Activated naive CD8-positive, alpha-beta T cell treated with anti-CD3 and anti-CD28 coated beads, Interleukin-2, amount 50 U/mL, for 24 hours (primary cell): ENCODE data around the gene FBRSL1.
A peak's percentile ranks its signal among the peaks of the same experiment; 100 is the strongest.

Experiments used
- ATAC-seq: fragments of 150-1000 bp; cut with Tn5 transposase; one replicate; pipeline ENCODE4 v1.10.0; 2021
- DNase-seq: peaks from one replicate; pipeline ENCODE4 v3.0.0; 2021
- H3K27ac Mint-ChIP-seq: one replicate; pipeline ENCODE4 v1.8.0; 2021; ENCODE audit warnings: mild to moderate bottlenecking, mixed read lengths
- H3K27me3 Mint-ChIP-seq: one replicate; pipeline ENCODE4 v1.8.0; 2021; ENCODE audit warnings: mixed read lengths
- H3K36me3 Mint-ChIP-seq: one replicate; pipeline ENCODE4 v1.8.0; 2021; ENCODE audit warnings: low read depth, mixed read lengths
- H3K4me1 Mint-ChIP-seq: one replicate; pipeline ENCODE4 v1.8.0; 2021; ENCODE audit warnings: mixed read lengths
- H3K4me3 Mint-ChIP-seq: one replicate; pipeline ENCODE4 v1.8.0; 2021; ENCODE audit warnings: mild to moderate bottlenecking, moderate library complexity, mixed read lengths
- H3K9me3 Mint-ChIP-seq: one replicate; pipeline ENCODE4 v1.8.0; 2021; ENCODE audit warnings: mixed read lengths

The FBRSL1 gene

GRCh38 chr12:132450418-132451171 is 39.4 kb upstream of the FBRSL1 start:
- H3K4me3 Mint-ChIP-seq = no peak overlapping the region
- H3K4me1 Mint-ChIP-seq = peaks cover 37% of the 10 kb centered on the region
- peak; percentile 17 for ATAC-seq
- no peak for DNase-seq
- H3K9me3 Mint-ChIP-seq = peaks cover 4% of the 10 kb centered on the region
- no peak overlapping the region for H3K27ac Mint-ChIP-seq
- no peaks in the 10 kb centered on the region for H3K27me3 Mint-ChIP-seq
- no peaks in the 10 kb centered on the region for H3K36me3 Mint-ChIP-seq

GRCh38 chr12:132451172-132451835 is 38.6 kb upstream of the FBRSL1 start:
- ATAC-seq (peak; percentile 57), DNase-seq (peak; percentile 44)
- Mint-ChIP-seq H3K4me1 (peaks cover 33% of the 10 kb centered on the region), H3K36me3 (no peaks in the 10 kb centered on the region), H3K4me3 (no peak overlapping the region), H3K27ac (no peak overlapping the region), H3K27me3 (no peaks in the 10 kb centered on the region), H3K9me3 (peaks cover 7% of the 10 kb centered on the region)

- no peak overlapping the region for H3K27ac Mint-ChIP-seq
- H3K9me3 Mint-ChIP-seq = peaks cover 7% of the 10 kb centered on the region
- DNase-seq (no peak), ATAC-seq (no peak)
- H3K36me3 Mint-ChIP-seq = no peaks in the 10 kb centered on the region
- peaks cover 32% of the 10 kb centered on the region for H3K4me1 Mint-ChIP-seq
- no peak overlapping the region for H3K4me3 Mint-ChIP-seq
- H3K27me3 Mint-ChIP-seq = no peaks in the 10 kb centered on the region
Observed at GRCh38 chr12:132451836-132452195, 38.1 kb upstream of the FBRSL1 start.

- no peak for DNase-seq
- Mint-ChIP-seq H3K27me3 (no peaks in the 10 kb centered on the region), H3K9me3 (peaks cover 7% of the 10 kb centered on the region), H3K4me1 (peaks cover 29% of the 10 kb centered on the region), H3K36me3 (no peaks in the 10 kb centered on the region), H3K4me3 (no peak overlapping the region), H3K27ac (no peak overlapping the region)
- ATAC-seq = no peak
Observed at GRCh38 chr12:132452596-132453350, 37.2 kb upstream of the FBRSL1 start.

- no peaks in the 10 kb centered on the region for H3K27me3 Mint-ChIP-seq
- no peak overlapping the region for H3K27ac Mint-ChIP-seq
- no peak for ATAC-seq
- no peaks in the 10 kb centered on the region for H3K36me3 Mint-ChIP-seq
- no peak overlapping the region for H3K4me3 Mint-ChIP-seq
- DNase-seq = no peak
- peaks cover 25% of the 10 kb centered on the region for H3K4me1 Mint-ChIP-seq
- peaks cover 7% of the 10 kb centered on the region for H3K9me3 Mint-ChIP-seq
Observed at GRCh38 chr12:132453361-132454192, 36.4 kb upstream of the FBRSL1 start.

- H3K4me1 Mint-ChIP-seq = peaks cover 23% of the 10 kb centered on the region
- ATAC-seq (no peak), DNase-seq (no peak)
- no peak overlapping the region for H3K27ac Mint-ChIP-seq
- peaks cover 7% of the 10 kb centered on the region for H3K9me3 Mint-ChIP-seq
- H3K36me3 Mint-ChIP-seq = no peaks in the 10 kb centered on the region
- H3K4me3 Mint-ChIP-seq = no peak overlapping the region
- H3K27me3 Mint-ChIP-seq = no peaks in the 10 kb centered on the region
Observed at GRCh38 chr12:132454193-132454932, 35.6 kb upstream of the FBRSL1 start.

- no peak overlapping the region for H3K27ac Mint-ChIP-seq
- no peaks in the 10 kb centered on the region for H3K36me3 Mint-ChIP-seq
- H3K27me3 Mint-ChIP-seq = no peaks in the 10 kb centered on the region
- H3K9me3 Mint-ChIP-seq = peaks cover 7% of the 10 kb centered on the region
- no peak overlapping the region for H3K4me3 Mint-ChIP-seq
- ATAC-seq (no peak), DNase-seq (no peak)
- H3K4me1 Mint-ChIP-seq = peaks cover 17% of the 10 kb centered on the region
Observed at GRCh38 chr12:132454933-132455418, 35.0 kb upstream of the FBRSL1 start.

- no peaks in the 10 kb centered on the region for H3K27me3 Mint-ChIP-seq
- DNase-seq = no peak
- peaks cover 15% of the 10 kb centered on the region for H3K4me1 Mint-ChIP-seq
- no peaks in the 10 kb centered on the region for H3K36me3 Mint-ChIP-seq
- no peak for ATAC-seq
- H3K27ac Mint-ChIP-seq = no peak overlapping the region
- H3K4me3 Mint-ChIP-seq = no peak overlapping the region
- H3K9me3 Mint-ChIP-seq = peaks cover 7% of the 10 kb centered on the region
Observed at GRCh38 chr12:132455565-132455964, 34.4 kb upstream of the FBRSL1 start.

GRCh38 chr12:132456186-132456943 is 33.6 kb upstream of the FBRSL1 start:
- H3K9me3 Mint-ChIP-seq = peaks cover 7% of the 10 kb centered on the region
- H3K36me3 Mint-ChIP-seq = no peaks in the 10 kb centered on the region
- peaks cover 15% of the 10 kb centered on the region for H3K4me1 Mint-ChIP-seq
- no peak overlapping the region for H3K4me3 Mint-ChIP-seq
- no peaks in the 10 kb centered on the region for H3K27me3 Mint-ChIP-seq
- no peak overlapping the region for H3K27ac Mint-ChIP-seq
- DNase-seq = no peak
- no peak for ATAC-seq

GRCh38 chr12:132456944-132457495 is 32.9 kb upstream of the FBRSL1 start:
- no peaks in the 10 kb centered on the region for H3K36me3 Mint-ChIP-seq
- H3K9me3 Mint-ChIP-seq = peaks cover 7% of the 10 kb centered on the region
- H3K4me3 Mint-ChIP-seq = no peak overlapping the region
- no peak overlapping the region for H3K27ac Mint-ChIP-seq
- no peak for DNase-seq
- no peak for ATAC-seq
- no peaks in the 10 kb centered on the region for H3K27me3 Mint-ChIP-seq
- peaks cover 10% of the 10 kb centered on the region for H3K4me1 Mint-ChIP-seq

GRCh38 chr12:132458441-132458840 is 31.5 kb upstream of the FBRSL1 start:
- Mint-ChIP-seq H3K4me1 (peaks cover 12% of the 10 kb centered on the region), H3K4me3 (no peak overlapping the region), H3K36me3 (no peaks in the 10 kb centered on the region), H3K9me3 (peaks cover 7% of the 10 kb centered on the region), H3K27me3 (no peaks in the 10 kb centered on the region), H3K27ac (no peak overlapping the region)
- ATAC-seq = no peak
- DNase-seq = no peak

- H3K27me3 Mint-ChIP-seq = no peaks in the 10 kb centered on the region
- no peak overlapping the region for H3K4me3 Mint-ChIP-seq
- no peaks in the 10 kb centered on the region for H3K36me3 Mint-ChIP-seq
- H3K4me1 Mint-ChIP-seq = peaks cover 12% of the 10 kb centered on the region
- ATAC-seq = no peak
- no peak overlapping the region for H3K27ac Mint-ChIP-seq
- H3K9me3 Mint-ChIP-seq = peaks cover 7% of the 10 kb centered on the region
- no peak for DNase-seq
Observed at GRCh38 chr12:132458846-132459641, 30.9 kb upstream of the FBRSL1 start.
